Choroid plexus epithelial cell (primary cell): ENCODE data around the gene MTFP1.

ENCODE experiments used
- DNase-seq: peaks from one replicate; pipeline ENCODE4 v3.0.0-alpha.2; 2010; ENCODE audit warnings: low read depth
- H3K4me3 ChIP-seq: 2 replicates; pipeline ENCODE4 v1.5.1; 2011; ENCODE audit warnings: low read depth, mild to moderate bottlenecking, control low read depth, low read length, moderate library complexity
- TF ChIP-seq, protein P1 (sequence below): conservative IDR thresholded peaks from 2 replicates; pipeline ENCODE4 v1.5.1; 2011; ENCODE audit warnings: low read depth, mild to moderate bottlenecking, control low read depth, inconsistent platforms, low read length, moderate library complexity

MTFP1 gene

DNA sequence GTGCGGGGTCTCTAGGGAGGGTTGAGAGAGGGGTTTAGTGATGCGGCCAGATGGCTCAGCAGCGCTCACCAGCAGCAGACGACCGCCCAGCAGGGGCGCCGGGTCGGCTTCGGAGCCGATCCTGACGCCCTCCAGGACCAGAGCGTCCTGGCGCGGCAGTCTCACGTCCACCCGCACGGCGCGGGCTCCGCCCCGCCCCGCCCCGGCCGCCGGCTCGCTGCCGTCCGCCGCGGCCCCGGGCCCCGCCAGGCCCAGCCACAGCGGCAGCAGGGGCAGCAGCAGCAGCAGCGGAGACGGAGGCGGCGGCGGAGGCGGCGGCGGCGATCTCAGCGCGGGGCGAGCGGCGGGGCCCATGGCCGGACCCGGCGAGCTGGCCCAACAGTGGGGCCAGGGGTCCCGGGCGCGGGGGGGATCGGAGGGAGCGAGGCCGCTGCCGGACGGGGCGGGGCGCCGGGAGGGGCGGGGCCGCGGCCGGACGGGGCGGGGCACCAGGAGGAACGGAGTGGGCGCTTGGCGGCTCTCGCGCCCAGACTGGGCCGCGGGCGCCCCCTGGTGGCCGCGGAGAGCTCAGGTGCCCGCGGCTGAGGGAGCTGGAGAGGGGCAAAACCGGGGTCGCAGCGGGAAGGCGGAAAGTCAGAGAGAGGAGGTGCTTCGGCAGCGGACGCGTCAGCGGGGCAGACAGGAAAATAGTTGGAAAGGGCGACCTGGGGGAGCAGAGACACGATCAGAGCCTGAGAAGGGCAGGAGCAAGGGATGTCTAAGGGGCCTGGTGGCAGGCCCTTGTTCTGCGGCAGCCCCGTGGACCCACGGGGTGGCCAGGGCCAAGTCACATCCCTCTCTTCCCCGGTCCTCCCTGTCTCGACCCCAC, 38.4 kb upstream of the MTFP1 start, which contains the start of gene RNF215:
Gene RNF215 (minus strand): TSS at position 452 of the 868 bp plus-strand sequence. CDS start 98 bp downstream, at position 354.
- H3K4me3 ChIP-seq: peak within 1 kb of the TSS; percentile 74
- peak; percentile 81 for DNase-seq
- TF ChIP-seq, protein P1, sequence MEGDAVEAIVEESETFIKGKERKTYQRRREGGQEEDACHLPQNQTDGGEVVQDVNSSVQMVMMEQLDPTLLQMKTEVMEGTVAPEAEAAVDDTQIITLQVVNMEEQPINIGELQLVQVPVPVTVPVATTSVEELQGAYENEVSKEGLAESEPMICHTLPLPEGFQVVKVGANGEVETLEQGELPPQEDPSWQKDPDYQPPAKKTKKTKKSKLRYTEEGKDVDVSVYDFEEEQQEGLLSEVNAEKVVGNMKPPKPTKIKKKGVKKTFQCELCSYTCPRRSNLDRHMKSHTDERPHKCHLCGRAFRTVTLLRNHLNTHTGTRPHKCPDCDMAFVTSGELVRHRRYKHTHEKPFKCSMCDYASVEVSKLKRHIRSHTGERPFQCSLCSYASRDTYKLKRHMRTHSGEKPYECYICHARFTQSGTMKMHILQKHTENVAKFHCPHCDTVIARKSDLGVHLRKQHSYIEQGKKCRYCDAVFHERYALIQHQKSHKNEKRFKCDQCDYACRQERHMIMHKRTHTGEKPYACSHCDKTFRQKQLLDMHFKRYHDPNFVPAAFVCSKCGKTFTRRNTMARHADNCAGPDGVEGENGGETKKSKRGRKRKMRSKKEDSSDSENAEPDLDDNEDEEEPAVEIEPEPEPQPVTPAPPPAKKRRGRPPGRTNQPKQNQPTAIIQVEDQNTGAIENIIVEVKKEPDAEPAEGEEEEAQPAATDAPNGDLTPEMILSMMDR: peak; percentile 70

DNA sequence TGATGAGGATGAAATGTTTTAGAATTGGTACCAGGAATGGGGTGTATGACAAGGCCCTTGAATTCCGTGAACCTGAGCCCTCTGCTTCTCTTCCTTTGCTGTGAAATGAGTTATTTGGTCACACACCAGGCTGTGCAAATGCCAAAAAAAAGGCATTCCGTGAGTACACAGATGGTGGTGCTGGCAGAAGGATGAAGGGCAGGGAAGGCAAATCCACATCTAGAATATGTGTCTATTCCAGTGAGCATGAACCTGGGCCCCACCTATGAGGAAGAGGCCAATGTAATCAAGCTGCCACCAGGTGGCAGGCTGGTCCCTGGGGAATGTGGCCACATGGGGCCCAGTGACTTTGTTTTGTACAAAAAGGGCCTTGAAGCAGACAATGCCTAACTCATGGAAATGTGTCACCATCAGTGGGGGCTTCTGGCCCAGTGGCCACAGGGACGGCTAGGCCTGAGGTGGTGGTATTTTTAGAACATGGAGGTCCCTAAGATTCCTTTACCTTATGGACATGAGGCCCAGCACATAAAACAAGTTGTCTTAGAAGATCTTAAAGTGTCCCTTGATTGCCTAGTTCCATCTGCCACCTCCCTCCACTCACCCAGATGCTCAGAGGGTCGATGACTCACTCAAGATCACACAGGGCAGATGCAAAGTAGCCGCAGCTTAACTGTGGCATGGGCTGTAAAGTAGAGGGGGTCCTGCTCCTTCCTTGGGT, 34.4 kb upstream of the MTFP1 start:
- peak; percentile 78 for DNase-seq
- H3K4me3 ChIP-seq: no peak overlapping the region
- TF ChIP-seq, protein P1: peak; percentile 85

DNA sequence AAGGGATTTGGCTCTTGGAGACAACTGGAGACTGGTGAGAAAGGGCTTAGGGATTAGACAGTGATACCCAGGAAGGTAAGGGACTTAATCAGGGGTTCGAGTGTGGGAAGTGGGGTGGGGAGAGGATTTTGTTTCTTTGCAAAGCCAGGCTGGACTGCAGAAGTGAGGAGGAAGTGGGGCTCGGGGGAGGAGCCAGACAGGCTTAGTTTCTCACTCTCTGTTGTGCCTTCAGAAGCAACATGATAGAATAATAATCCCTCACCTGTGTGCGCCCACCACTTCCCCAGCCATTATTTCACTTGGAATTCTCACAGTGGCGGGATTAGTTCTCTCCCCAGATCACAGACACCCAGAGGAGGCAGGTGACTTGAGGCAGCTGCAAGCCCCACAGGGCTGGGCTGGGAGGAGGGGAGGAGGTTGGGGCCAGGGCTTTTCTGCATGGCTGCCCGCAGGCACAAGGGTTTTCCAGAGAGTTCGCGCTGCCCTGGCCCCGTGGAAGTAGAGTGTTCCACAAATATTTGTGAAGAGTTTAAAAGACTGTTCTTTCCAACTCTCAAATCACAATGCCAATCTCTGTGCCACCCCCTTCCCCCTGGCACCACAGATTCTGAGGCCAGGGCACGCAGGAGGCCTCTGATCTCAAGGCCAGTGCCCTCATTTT, 32.8 kb upstream of the MTFP1 start:
- H3K4me3 ChIP-seq: no peak overlapping the region
- DNase-seq: no peak
- TF ChIP-seq, protein P1: no peak

DNA sequence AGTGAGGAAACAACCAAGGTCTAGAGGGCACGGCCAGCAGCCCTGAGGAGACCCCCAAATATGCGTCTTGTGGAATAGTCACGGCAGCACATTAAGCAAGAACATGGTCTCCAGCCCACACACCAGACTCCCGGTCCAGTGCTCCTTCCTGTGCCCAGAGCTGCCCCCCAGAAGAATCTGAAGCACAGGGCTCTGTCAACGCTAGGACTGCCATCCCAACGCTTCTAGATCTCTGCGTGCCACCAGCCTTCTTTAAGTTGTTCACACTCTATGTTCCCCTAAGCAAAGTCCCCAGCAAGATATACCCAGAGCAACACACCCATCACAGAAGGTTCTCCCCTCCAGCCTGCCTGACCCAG, 32.3 kb upstream of the MTFP1 start:
- no peak overlapping the region for H3K4me3 ChIP-seq
- no peak for DNase-seq
- TF ChIP-seq, protein P1: no peak

DNA sequence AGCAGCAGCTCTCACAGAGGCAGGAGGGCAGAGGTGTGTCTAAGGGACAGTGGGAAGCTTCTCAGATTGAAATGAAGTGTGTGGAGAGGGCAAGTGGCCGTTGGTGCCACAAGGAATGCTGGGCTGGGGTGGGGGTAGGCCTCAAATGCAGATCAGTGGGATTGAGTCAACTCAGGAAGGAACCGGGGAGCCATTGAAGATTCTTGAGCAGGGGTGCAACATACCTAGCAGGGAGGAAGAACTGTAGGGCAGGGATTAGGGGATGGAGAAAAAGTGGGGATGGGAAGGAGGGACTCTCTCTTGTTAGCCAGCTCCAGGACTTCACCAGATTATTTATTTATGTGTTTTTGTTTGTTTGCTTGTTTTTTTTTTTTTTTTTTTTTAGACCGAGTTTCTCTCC, 31.7 kb upstream of the MTFP1 start:
- no peak for DNase-seq
- no peak overlapping the region for H3K4me3 ChIP-seq
- TF ChIP-seq, protein P1: no peak

DNA sequence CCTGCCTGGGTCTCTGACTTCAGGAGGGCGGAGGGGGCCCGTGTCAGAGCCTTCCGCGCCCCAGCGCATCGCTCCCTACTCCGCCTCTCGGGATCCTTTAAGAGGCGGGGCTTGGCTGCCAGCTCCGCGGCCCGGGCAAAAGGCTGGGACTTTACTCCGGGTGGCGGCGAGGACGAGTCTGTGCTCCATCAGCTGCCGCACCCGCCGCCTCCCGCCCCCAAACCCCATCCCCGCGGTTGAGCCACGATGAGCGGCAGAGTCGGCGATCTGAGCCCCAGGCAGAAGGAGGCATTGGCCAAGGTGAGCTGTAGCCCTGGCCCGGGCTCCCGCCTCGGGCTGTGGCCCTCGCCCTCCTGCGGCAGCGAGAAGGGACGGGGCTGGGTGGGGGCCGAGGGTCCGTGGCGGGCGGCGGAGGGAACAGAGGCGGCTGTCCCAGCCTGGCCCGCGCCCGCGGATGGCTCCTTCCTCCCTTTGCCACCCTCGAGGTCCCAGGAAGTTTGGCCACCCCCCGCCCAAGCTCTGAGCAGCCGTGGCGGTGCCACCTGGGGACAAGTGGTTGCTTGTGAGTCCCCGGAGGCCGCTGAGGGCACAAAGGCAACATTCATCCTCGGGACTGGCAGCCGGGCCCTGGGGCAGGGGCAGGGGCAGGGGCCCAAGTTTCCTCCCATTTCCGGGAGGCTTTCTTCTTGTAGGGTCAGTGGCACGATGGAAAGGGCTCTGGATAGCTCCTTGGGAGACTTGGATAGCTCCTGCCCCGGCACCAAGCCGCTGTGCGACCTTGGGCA, 28.5 kb upstream of the MTFP1 start, which contains the start of gene SEC14L2:
Gene SEC14L2 (plus strand): TSS at position 148 of the 785 bp plus-strand sequence. CDS start 99 bp downstream, at position 247.
- H3K4me3 ChIP-seq: peak within 1 kb of the TSS; percentile 87
- DNase-seq: peak; percentile 35
- TF ChIP-seq, protein P1: no peak
